Fibroblast of lung (primary cell): ENCODE measurements around the gene MRPL14. TPM values are rescaled to one million over a fixed set of nuclear protein-coding genes. Genes with fewer than 3 reads are reported as not detected.

Source experiments
- DNase-seq, 2 donors: peaks; one replicate each; pipeline versions ENCODE4 v3.0.0 to v3.0.0-alpha.2; 2010; ENCODE audit warnings: low read depth in 2 of 2
- H2AFZ ChIP-seq: 2 replicates; pipeline ENCODE4 v1.5.1; 2012; ENCODE audit warnings: low read length, control low read depth, inconsistent platforms
- H3K27ac ChIP-seq: 2 replicates; pipeline ENCODE4 v1.5.1; 2011; ENCODE audit warnings: low read length, control low read depth; ENCODE audit not compliant: insufficient read depth
- H3K27me3 ChIP-seq: 2 replicates; pipeline ENCODE4 v1.5.1; 2011; ENCODE audit warnings: mild to moderate bottlenecking, low read length; ENCODE audit not compliant: control insufficient read depth, insufficient read depth
- H3K36me3 ChIP-seq: 2 replicates; pipeline ENCODE4 v1.5.1; 2011; ENCODE audit warnings: low read length; ENCODE audit not compliant: control insufficient read depth, insufficient read depth
- H3K4me1 ChIP-seq: 2 replicates; pipeline ENCODE4 v1.5.1; 2011; ENCODE audit warnings: low read length; ENCODE audit not compliant: control insufficient read depth, insufficient read depth; ENCODE audit errors: extremely low read depth
- H3K4me2 ChIP-seq: 2 replicates; pipeline ENCODE4 v1.5.1; 2011; ENCODE audit warnings: low read length, control low read depth; ENCODE audit not compliant: insufficient read depth; ENCODE audit errors: extremely low read depth
- H3K4me3 ChIP-seq, 4 experiments: fragments of 200-600 bp in 1 of 4; sonication (generic) in 1 of 4; replicated peaks in 1 of 4; 2 replicates each; pipeline ENCODE4 v1.5.1; 2011 to 2016; ENCODE audit warnings: low read length in 4 of 4, low read depth in 3 of 4, mild to moderate bottlenecking in 3 of 4, control low read depth in 2 of 4, inconsistent platforms in 1 of 4, mixed read lengths in 1 of 4; ENCODE audit not compliant: insufficient read depth in 1 of 4; ENCODE audit errors: control extremely low read depth in 1 of 4
- H3K79me2 ChIP-seq: 2 replicates; pipeline ENCODE4 v1.5.1; 2012; ENCODE audit warnings: mild to moderate bottlenecking, low read length, inconsistent platforms; ENCODE audit not compliant: control insufficient read depth, insufficient read depth
- H3K9ac ChIP-seq: 2 replicates; pipeline ENCODE4 v1.5.1; 2011; ENCODE audit warnings: mild to moderate bottlenecking, low read length, control low read depth; ENCODE audit not compliant: insufficient read depth
- H3K9me3 ChIP-seq: 2 replicates; pipeline ENCODE4 v1.5.1; 2012; ENCODE audit warnings: low read depth, low read length; ENCODE audit not compliant: control insufficient read depth, insufficient read depth
- H4K20me1 ChIP-seq: 2 replicates; pipeline ENCODE4 v1.5.1; 2011; ENCODE audit warnings: low read length; ENCODE audit not compliant: control insufficient read depth, insufficient read depth; ENCODE audit errors: extremely low read depth
- CTCF ChIP-seq, 2 donors: IDR thresholded peaks in 1 of 2; conservative IDR thresholded peaks in 1 of 2; 1 replicate in 1 of 2; 2 replicates in 1 of 2; pipeline ENCODE4 v1.5.1; 2011 to 2012; ENCODE audit warnings: low read length in 2 of 2, control low read depth in 1 of 2, inconsistent platforms in 1 of 2, low read depth in 1 of 2, mild to moderate bottlenecking in 1 of 2
- EZH2 ChIP-seq: IDR thresholded peaks from 2 replicates; pipeline ENCODE4 v1.5.1; 2012; ENCODE audit warnings: low read length, control low read depth, mild to moderate bottlenecking; ENCODE audit errors: missing control alignments
- polyA plus RNA-seq, 2 donors: library from polyadenylated mRNA; depleted of rRNA in 1 of 2; stranded (reverse) in 1 of 2; unstranded in 1 of 2; fragments of >200 nt; gene quantifications; 2 replicates each; pipeline ENCODE4 v1.2.1, GENCODE V29; 2011 to 2012; ENCODE audit warnings: missing spikeins in 1 of 2
- total RNA-seq: library from RNA; depleted of rRNA; stranded (reverse); fragments of >200 nt; gene quantifications from 2 replicates; pipeline ENCODE4 v1.2.1, GENCODE V29; 2014

Gene MRPL14
- total and polyA plus RNA-seq, 2 donors (not counting 1 experiment from before 2014, with no cell fraction given), result 36.2 to 60.6 TPM

GRCh38 chr6:44129841-44130322, 2.6 kb upstream of the MRPL14 start:
- Histone ChIP-seq H3K79me2 (peaks cover 31% of the 10 kb centered on the region), H4K20me1 (peaks cover 2% of the 10 kb centered on the region)
- no peak for DNase-seq

DNA sequence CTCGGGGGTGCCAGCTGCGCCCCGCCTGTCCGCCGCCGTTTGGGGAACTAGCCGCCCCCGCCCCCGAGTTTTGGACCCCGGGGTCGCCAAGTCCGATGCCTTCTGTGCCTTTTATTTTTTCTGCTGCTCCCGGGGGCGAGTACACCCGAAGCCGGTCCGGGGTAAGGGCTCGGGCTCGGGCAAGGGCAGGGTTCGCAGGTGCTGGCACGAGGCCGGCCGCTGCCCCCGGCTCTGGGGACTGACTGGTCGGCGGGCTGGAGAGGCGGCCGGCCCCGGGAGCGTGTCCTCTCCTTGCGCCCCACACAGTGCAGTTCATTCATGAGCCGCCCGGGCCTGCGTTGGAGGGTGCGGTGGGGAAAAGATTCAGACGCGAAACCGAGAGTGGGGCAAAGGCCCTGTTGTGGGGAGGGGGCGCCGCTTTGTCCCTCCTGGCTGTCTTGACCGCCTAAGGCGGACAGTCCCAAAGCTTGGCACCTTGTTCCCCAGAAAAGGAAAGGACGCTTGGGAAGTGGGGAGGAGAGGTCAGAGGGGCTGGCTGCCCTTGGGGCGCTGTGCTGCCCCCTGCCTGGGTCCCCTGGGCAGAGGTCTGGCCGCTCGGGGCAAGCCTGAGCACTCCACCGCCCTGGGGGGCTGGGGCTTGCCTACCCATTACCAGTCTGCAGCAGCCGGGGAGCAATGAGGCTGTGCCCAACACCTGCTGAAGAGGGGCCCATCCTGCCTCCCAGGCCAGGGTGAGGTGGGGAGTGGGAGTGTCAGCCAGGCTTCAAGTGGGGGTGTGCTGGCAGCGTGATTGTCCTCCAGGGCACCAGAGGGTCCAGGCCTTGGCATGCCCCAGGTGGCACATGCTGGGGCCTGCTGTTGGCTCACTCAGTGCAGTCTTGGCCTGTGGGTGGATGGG, 1.0 kb upstream of the MRPL14 start:
- DNase-seq, result peak in 1 of 2 donors; percentile 33

More at GRCh38 chr6:44129841-44130322, 2.6 kb upstream of the MRPL14 start:
- Histone ChIP-seq H3K9ac (no peak overlapping the region), H2AFZ (no peak overlapping the region), H3K4me1 (peaks cover 14% of the 10 kb centered on the region), H3K4me3 (no peak overlapping the region), H3K9me3 (no peaks in the 10 kb centered on the region), H3K27me3 (no peaks in the 10 kb centered on the region), H3K27ac (no peak overlapping the region), H3K4me2 (no peak overlapping the region), H3K36me3 (peaks cover 2% of the 10 kb centered on the region)
- TF ChIP-seq EZH2 (no peak), CTCF (conservative IDR thresholded peaks at IDR 0.05 in 1 of 2, IDR thresholded peaks at IDR 0.05 in 1 of 2; ENCODE audit: low read depth in 1 of 2, low read length in 2 of 2) (no peak)

More for the DNA sequence above, 1.0 kb upstream of the MRPL14 start:
- Histone ChIP-seq H3K27me3 (no peaks in the 10 kb centered on the region), H3K27ac (no peak overlapping the region), H3K4me3 (peak overlapping the region; percentile 63 to 91 (median 68)), H3K4me2 (peak overlapping the region; percentile 76), H4K20me1 (peaks cover 2% of the 10 kb centered on the region), H3K9ac (peak overlapping the region; percentile 72), H3K36me3 (no peaks in the 10 kb centered on the region), H3K79me2 (peaks cover 47% of the 10 kb centered on the region), H3K4me1 (peaks cover 14% of the 10 kb centered on the region), H3K9me3 (no peaks in the 10 kb centered on the region), H2AFZ (no peak overlapping the region)
- no peak for TF ChIP-seq EZH2
- TF ChIP-seq CTCF (conservative IDR thresholded peaks at IDR 0.05 in 1 of 2, IDR thresholded peaks at IDR 0.05 in 1 of 2; ENCODE audit: low read depth in 1 of 2, low read length in 2 of 2), result no peak
